GM12875 (cell line): ENCODE data around the gene ITGB7.

ENCODE experiments used
- H3K4me3 ChIP-seq: one replicate; pipeline ENCODE4 v1.5.1; 2011; ENCODE audit warnings: low read depth, low read length, control low read depth
- CTCF ChIP-seq: IDR thresholded peaks from 2 replicates; pipeline ENCODE4 v1.5.1; 2011; ENCODE audit warnings: low read depth, mild to moderate bottlenecking, control low read depth, inconsistent platforms, low read length, moderate library complexity, borderline replicate concordance; ENCODE audit not compliant: insufficient read depth

The ITGB7 gene

GRCh38 chr12:53245286-53245685 is 38.2 kb upstream of the ITGB7 start:
- H3K4me3 ChIP-seq, result no peak overlapping the region
- no peak for TF ChIP-seq CTCF

- no peak overlapping the region for H3K4me3 ChIP-seq
- no peak for TF ChIP-seq CTCF
Measured at GRCh38 chr12:53244337-53244736, 37.3 kb upstream of the ITGB7 start.

- no peak overlapping the region for H3K4me3 ChIP-seq
- TF ChIP-seq CTCF, result no peak
Measured at GRCh38 chr12:53241623-53242412, 34.8 kb upstream of the ITGB7 start.

- no peak for TF ChIP-seq CTCF
Measured at GRCh38 chr12:53239643-53240258, 32.7 kb upstream of the ITGB7 start.

GRCh38 chr12:53236443-53237111 is 29.5 kb upstream of the ITGB7 start:
- no peak overlapping the region for H3K4me3 ChIP-seq
- TF ChIP-seq CTCF, result no peak

More at GRCh38 chr12:53239643-53240258, 32.7 kb upstream of the ITGB7 start:
- no peak overlapping the region for H3K4me3 ChIP-seq

- H3K4me3 ChIP-seq, result no peak overlapping the region
- TF ChIP-seq CTCF, result no peak
Measured at GRCh38 chr12:53235742-53236442, 28.8 kb upstream of the ITGB7 start.
